ENCODE results near the gene SYTL3. TPM values are rescaled to one million over a fixed set of nuclear protein-coding genes. Genes with fewer than 3 reads are reported as not detected.

The SYTL3 gene
- total and polyA plus RNA-seq, 11 donors: 4.0 to 14.6 (median 8.2) TPM

GRCh38 chr6:158725704-158726103 is 75.8 kb downstream of the SYTL3 start:
- H3K36me3 ChIP-seq: peaks cover 0 to 12% (median 0%) of the 10 kb centered on the region in 9 donors
- TF ChIP-seq CTCF (IDR thresholded peaks at IDR 0.05): no peak
- TF ChIP-seq POLR2A (IDR thresholded peaks at IDR 0.05): no peak
- WGBS, 4 donors: 80 to 89% (median 86%) methylated on average over 8 of the region's 8 CpGs
- DNase-seq (no peak), ATAC-seq (no peak)
- H3K4me1 ChIP-seq: peaks cover 0 to 15% (median 0%) of the 10 kb centered on the region in 12 donors
- no peak overlapping the region for H3K27ac ChIP-seq
- no peaks in the 10 kb centered on the region for H3K27me3 ChIP-seq
- no peak overlapping the region for H3K4me3 ChIP-seq
- peaks cover 0 to 7% (median 0%) of the 10 kb centered on the region in 12 donors for H3K9me3 ChIP-seq
- intact Hi-C loops (cut with DNase I): no loop called here

GRCh38 chr6:158729906-158730540 is 80.2 kb downstream of the SYTL3 start:
- 94 to 98% (median 97%) methylated on average over 6 of the region's 6 CpGs for WGBS, 4 donors
- H3K4me3 ChIP-seq: no peak overlapping the region
- intact Hi-C loops (cut with DNase I): no loop called here

GRCh38 chr6:158730541-158730907 is 80.7 kb downstream of the SYTL3 start:
- DNase-seq: no peak
- H3K4me1 ChIP-seq: no peaks in the 10 kb centered on the region
- H3K27me3 ChIP-seq: no peaks in the 10 kb centered on the region
- H3K4me3 ChIP-seq: no peak overlapping the region
- H3K27ac ChIP-seq: no peak overlapping the region
- H3K36me3 ChIP-seq: peaks cover 0 to 12% (median 0%) of the 10 kb centered on the region in 9 donors
- TF ChIP-seq CTCF (IDR thresholded peaks at IDR 0.05) (no peak), POLR2A (IDR thresholded peaks at IDR 0.05) (no peak)
- peaks cover 0 to 11% (median 0%) of the 10 kb centered on the region in 12 donors for H3K9me3 ChIP-seq
- WGBS, 4 donors: 95 to 97% (median 96%) methylated on average over 18 of the region's 18 CpGs
- no peak for ATAC-seq
- intact Hi-C loops (cut with DNase I): no loop called here

More at GRCh38 chr6:158729906-158730540, 80.2 kb downstream of the SYTL3 start:
- H3K9me3 ChIP-seq: peaks cover 0 to 11% (median 0%) of the 10 kb centered on the region in 12 donors
- no peaks in the 10 kb centered on the region for H3K4me1 ChIP-seq
- DNase-seq (no peak), ATAC-seq (no peak)
- H3K27me3 ChIP-seq: no peaks in the 10 kb centered on the region
- peaks cover 0 to 12% (median 0%) of the 10 kb centered on the region in 9 donors for H3K36me3 ChIP-seq
- TF ChIP-seq POLR2A (IDR thresholded peaks at IDR 0.05): no peak
- TF ChIP-seq CTCF (IDR thresholded peaks at IDR 0.05): no peak
- no peak overlapping the region for H3K27ac ChIP-seq

GRCh38 chr6:158735009-158735408 is 85.2 kb downstream of the SYTL3 start:
- Histone ChIP-seq H3K9me3 (peaks cover 0 to 24% (median 5%) of the 10 kb centered on the region in 12 donors), H3K4me1 (peaks cover 0 to 7% (median 0%) of the 10 kb centered on the region in 12 donors), H3K27me3 (no peaks in the 10 kb centered on the region), H3K36me3 (no peaks in the 10 kb centered on the region), H3K4me3 (no peak overlapping the region), H3K27ac (no peak overlapping the region)
- no peak for TF ChIP-seq POLR2A (IDR thresholded peaks at IDR 0.05)
- TF ChIP-seq CTCF (IDR thresholded peaks at IDR 0.05): no peak
- intact Hi-C loops (cut with DNase I): no loop called here
- DNase-seq: no peak
- 71 to 91% (median 86%) methylated on average over 3 of the region's 3 CpGs for WGBS, 4 donors
- no peak for ATAC-seq
